Measurements from ENCODE around the gene PRDM5.

GRCh38 chr4:120754590-120754989, 167.9 kb downstream of the PRDM5 start:
- TF ChIP-seq CTCF (IDR thresholded peaks at IDR 0.05), result no peak
- no peak for TF ChIP-seq ZFX (IDR thresholded peaks at IDR 0.05; ENCODE audit: borderline replicate concordance)

Data from 22Rv1 (cell line).